C4-2B (cell line): ENCODE results near the gene AMZ1.

ENCODE experiments used
- ZFX ChIP-seq: fragments of 450-650 bp; IDR thresholded peaks from 2 replicates; pipeline ENCODE4 v1.6.1; 2017
- TF ChIP-seq, protein P1 (sequence below): fragments of 450-650 bp; conservative IDR thresholded peaks from 2 replicates; pipeline ENCODE4 v1.5.1; 2017; ENCODE audit warnings: mild to moderate bottlenecking

- TF ChIP-seq, protein P1, sequence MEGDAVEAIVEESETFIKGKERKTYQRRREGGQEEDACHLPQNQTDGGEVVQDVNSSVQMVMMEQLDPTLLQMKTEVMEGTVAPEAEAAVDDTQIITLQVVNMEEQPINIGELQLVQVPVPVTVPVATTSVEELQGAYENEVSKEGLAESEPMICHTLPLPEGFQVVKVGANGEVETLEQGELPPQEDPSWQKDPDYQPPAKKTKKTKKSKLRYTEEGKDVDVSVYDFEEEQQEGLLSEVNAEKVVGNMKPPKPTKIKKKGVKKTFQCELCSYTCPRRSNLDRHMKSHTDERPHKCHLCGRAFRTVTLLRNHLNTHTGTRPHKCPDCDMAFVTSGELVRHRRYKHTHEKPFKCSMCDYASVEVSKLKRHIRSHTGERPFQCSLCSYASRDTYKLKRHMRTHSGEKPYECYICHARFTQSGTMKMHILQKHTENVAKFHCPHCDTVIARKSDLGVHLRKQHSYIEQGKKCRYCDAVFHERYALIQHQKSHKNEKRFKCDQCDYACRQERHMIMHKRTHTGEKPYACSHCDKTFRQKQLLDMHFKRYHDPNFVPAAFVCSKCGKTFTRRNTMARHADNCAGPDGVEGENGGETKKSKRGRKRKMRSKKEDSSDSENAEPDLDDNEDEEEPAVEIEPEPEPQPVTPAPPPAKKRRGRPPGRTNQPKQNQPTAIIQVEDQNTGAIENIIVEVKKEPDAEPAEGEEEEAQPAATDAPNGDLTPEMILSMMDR, result no peak
- no peak for TF ChIP-seq ZFX
These were observed 41.7 kb upstream of the AMZ1 start for GRCh38 chr7:2646336-2646679.
